ENCODE data around the gene IQCF5. TPM values are rescaled to one million over a fixed set of nuclear protein-coding genes. Genes with fewer than 3 reads are reported as not detected.
"Not testable (repeated sequence)": the region's sequence is repeated elsewhere in the genome, so short reads cannot be mapped to it uniquely, and the experiment has no call there.

Gene IQCF5
- total RNA-seq, result not detected

- H3K27ac ChIP-seq, result no peak within 1 kb of the TSS
- no peaks in the 10 kb centered on the region for H3K4me1 ChIP-seq (ENCODE audit: control insufficient read depth in 1 of 2, low read depth in 2 of 2)
- no peak for ATAC-seq (ENCODE audit: insufficient number of reproducible peaks, low FRiP score, low read depth)
- no peaks in the 10 kb centered on the region for H3K36me3 ChIP-seq
- DNase-seq (ENCODE audit: low spot score), result no peak
- H3K9me3 ChIP-seq, result no peaks in the 10 kb centered on the region
- H3K27me3 ChIP-seq (replicated peaks; ENCODE audit: insufficient read depth), result no peaks in the 10 kb centered on the region
- TF ChIP-seq, protein P1, sequence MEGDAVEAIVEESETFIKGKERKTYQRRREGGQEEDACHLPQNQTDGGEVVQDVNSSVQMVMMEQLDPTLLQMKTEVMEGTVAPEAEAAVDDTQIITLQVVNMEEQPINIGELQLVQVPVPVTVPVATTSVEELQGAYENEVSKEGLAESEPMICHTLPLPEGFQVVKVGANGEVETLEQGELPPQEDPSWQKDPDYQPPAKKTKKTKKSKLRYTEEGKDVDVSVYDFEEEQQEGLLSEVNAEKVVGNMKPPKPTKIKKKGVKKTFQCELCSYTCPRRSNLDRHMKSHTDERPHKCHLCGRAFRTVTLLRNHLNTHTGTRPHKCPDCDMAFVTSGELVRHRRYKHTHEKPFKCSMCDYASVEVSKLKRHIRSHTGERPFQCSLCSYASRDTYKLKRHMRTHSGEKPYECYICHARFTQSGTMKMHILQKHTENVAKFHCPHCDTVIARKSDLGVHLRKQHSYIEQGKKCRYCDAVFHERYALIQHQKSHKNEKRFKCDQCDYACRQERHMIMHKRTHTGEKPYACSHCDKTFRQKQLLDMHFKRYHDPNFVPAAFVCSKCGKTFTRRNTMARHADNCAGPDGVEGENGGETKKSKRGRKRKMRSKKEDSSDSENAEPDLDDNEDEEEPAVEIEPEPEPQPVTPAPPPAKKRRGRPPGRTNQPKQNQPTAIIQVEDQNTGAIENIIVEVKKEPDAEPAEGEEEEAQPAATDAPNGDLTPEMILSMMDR (IDR thresholded peaks at IDR 0.05), result no peak
- no peak within 1 kb of the TSS for H3K4me3 ChIP-seq
Observed at GRCh38 chr3:51875501-51875900, at the start of gene IQCF5. TSS of gene IQCF5 (minus strand) at chr3:51875601. CDS start at chr3:51875531, 70 bp downstream.

GRCh38 chr3:51921081-51921578 is 45.7 kb upstream of the IQCF5 start:
- Histone ChIP-seq H3K4me3 (no peak overlapping the region), H3K27ac (no peak overlapping the region), H3K27me3 (replicated peaks; ENCODE audit: insufficient read depth) (no peaks in the 10 kb centered on the region), H3K4me1 (ENCODE audit: control insufficient read depth in 1 of 2, low read depth in 2 of 2) (no peaks in the 10 kb centered on the region), H3K36me3 (no peaks in the 10 kb centered on the region), H3K9me3 (no peaks in the 10 kb centered on the region)
- TF ChIP-seq, protein P1 (IDR thresholded peaks at IDR 0.05), result no peak
- ATAC-seq (ENCODE audit: insufficient number of reproducible peaks, low FRiP score, low read depth), result no peak
- DNase-seq (ENCODE audit: low spot score), result no peak

DNA sequence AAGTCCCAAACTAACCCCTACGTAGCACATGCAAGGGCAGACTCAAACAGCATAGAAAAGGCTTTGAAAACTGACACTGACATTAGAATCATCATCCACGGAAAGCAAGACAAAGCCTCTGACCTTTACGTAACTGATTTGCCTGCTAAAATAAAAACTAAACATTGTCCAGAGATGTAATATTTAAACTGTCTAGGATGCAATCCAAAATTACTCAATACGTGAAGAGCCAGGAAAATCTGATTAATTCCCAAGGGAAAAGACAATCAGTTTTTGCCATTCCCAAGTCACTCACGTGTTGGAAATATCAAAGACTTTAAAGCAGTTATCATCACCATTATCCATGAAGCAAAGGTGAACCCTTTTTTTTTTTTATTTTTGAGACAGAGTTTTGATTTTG is 41.0 kb upstream of the IQCF5 start:
- Histone ChIP-seq H3K4me3 (no peak overlapping the region), H3K9me3 (no peaks in the 10 kb centered on the region), H3K36me3 (no peaks in the 10 kb centered on the region), H3K27me3 (replicated peaks; ENCODE audit: insufficient read depth) (no peaks in the 10 kb centered on the region), H3K4me1 (ENCODE audit: control insufficient read depth in 1 of 2, low read depth in 2 of 2) (no peaks in the 10 kb centered on the region), H3K27ac (no peak overlapping the region)
- DNase-seq (ENCODE audit: low spot score) (no peak), ATAC-seq (ENCODE audit: insufficient number of reproducible peaks, low FRiP score, low read depth) (no peak)
- TF ChIP-seq, protein P1 (IDR thresholded peaks at IDR 0.05), result no peak

- Histone ChIP-seq H3K4me1 (ENCODE audit: control insufficient read depth in 1 of 2, low read depth in 2 of 2) (no peaks in the 10 kb centered on the region), H3K4me3 (no peak overlapping the region), H3K9me3 (no peaks in the 10 kb centered on the region), H3K27me3 (replicated peaks; ENCODE audit: insufficient read depth) (no peaks in the 10 kb centered on the region), H3K27ac (no peak overlapping the region), H3K36me3 (no peaks in the 10 kb centered on the region)
- ATAC-seq (ENCODE audit: insufficient number of reproducible peaks, low FRiP score, low read depth) (no peak), DNase-seq (ENCODE audit: low spot score) (no peak)
- TF ChIP-seq, protein P1 (IDR thresholded peaks at IDR 0.05), result no peak
Observed at GRCh38 chr3:51908026-51908425, 32.6 kb upstream of the IQCF5 start.

- Histone ChIP-seq H3K9me3 (no peaks in the 10 kb centered on the region), H3K36me3 (no peaks in the 10 kb centered on the region), H3K4me3 (no peak overlapping the region), H3K27me3 (replicated peaks; ENCODE audit: insufficient read depth) (no peaks in the 10 kb centered on the region), H3K27ac (no peak overlapping the region), H3K4me1 (ENCODE audit: control insufficient read depth in 1 of 2, low read depth in 2 of 2) (no peaks in the 10 kb centered on the region)
- TF ChIP-seq, protein P1 (IDR thresholded peaks at IDR 0.05), result no peak
- ATAC-seq (ENCODE audit: insufficient number of reproducible peaks, low FRiP score, low read depth), result no peak
- DNase-seq (ENCODE audit: low spot score), result no peak
Observed at GRCh38 chr3:51904034-51904823, 28.8 kb upstream of the IQCF5 start.

GRCh38 chr3:51902361-51902760 is 27.0 kb upstream of the IQCF5 start:
- H3K36me3 ChIP-seq, result not testable (repeated sequence)

GRCh38 chr3:51900043-51900442 is 24.6 kb upstream of the IQCF5 start:
- not testable (repeated sequence) for H3K27ac ChIP-seq; H3K36me3 ChIP-seq; ATAC-seq (ENCODE audit: insufficient number of reproducible peaks, low FRiP score, low read depth); DNase-seq (ENCODE audit: low spot score); H3K4me1 ChIP-seq (ENCODE audit: control insufficient read depth in 1 of 2, low read depth in 2 of 2); H3K27me3 ChIP-seq (replicated peaks; ENCODE audit: insufficient read depth); H3K4me3 ChIP-seq; H3K9me3 ChIP-seq

More at GRCh38 chr3:51902361-51902760, 27.0 kb upstream of the IQCF5 start:
- not testable (repeated sequence) for H3K4me1 ChIP-seq (ENCODE audit: control insufficient read depth in 1 of 2, low read depth in 2 of 2); DNase-seq (ENCODE audit: low spot score); ATAC-seq (ENCODE audit: insufficient number of reproducible peaks, low FRiP score, low read depth); H3K4me3 ChIP-seq; H3K27me3 ChIP-seq (replicated peaks; ENCODE audit: insufficient read depth); H3K9me3 ChIP-seq; H3K27ac ChIP-seq
